ENCODE data around the gene SKIC8. TPM values are rescaled to one million over a fixed set of nuclear protein-coding genes. Genes with fewer than 3 reads are reported as not detected.

Gene SKIC8
- total and polyA plus RNA-seq, 3 experiments from 2014 or later, result 60.2 to 82.5 (median 62.9) TPM

GRCh38 chr15:78276064-78276943 lies 23.1 kb downstream of the SKIC8 start:
- DNase-seq, result no peak
- no peaks in the 10 kb centered on the region for H3K27me3 Mint-ChIP-seq
- H3K4me3 Mint-ChIP-seq, result no peak overlapping the region
- Histone ChIP-seq H3K27ac (ENCODE audit: low read depth, low read length) (peak overlapping the region; percentile 31), H3K4me1 (ENCODE audit: insufficient read depth, low read length) (no peaks in the 10 kb centered on the region), H3K4me3 (ENCODE audit: low read length) (no peak overlapping the region), H3K9me3 (ENCODE audit: low read length) (no peaks in the 10 kb centered on the region), H3K27me3 (ENCODE audit: insufficient read depth, low read length, poor library complexity, severe bottlenecking) (no peaks in the 10 kb centered on the region), H3K36me3 (ENCODE audit: insufficient read depth, low read length) (peaks cover 21% of the 10 kb centered on the region)
- H3K36me3 Mint-ChIP-seq, result peaks cover 0 to 85% (median 13%) of the 10 kb centered on the region in 3 donors
- POLR2A ChIA-PET, result no interaction called here
- peak overlapping the region in 1 of 8 donors; percentile 65 for H3K27ac Mint-ChIP-seq
- CTCF ChIA-PET, result no interaction called here
- H3K9me3 Mint-ChIP-seq, result no peaks in the 10 kb centered on the region
- H3K4me1 Mint-ChIP-seq, result peaks cover 0 to 2% (median 0%) of the 10 kb centered on the region in 3 donors

GRCh38 chr15:78274994-78275393 lies 24.4 kb downstream of the SKIC8 start:
- no peaks in the 10 kb centered on the region for H3K4me1 ChIP-seq (ENCODE audit: insufficient read depth, low read length)
- Mint-ChIP-seq H3K4me3 (no peak overlapping the region), H3K36me3 (peaks cover 0 to 83% (median 13%) of the 10 kb centered on the region in 3 donors), H3K27me3 (no peaks in the 10 kb centered on the region), H3K9me3 (no peaks in the 10 kb centered on the region), H3K4me1 (peaks cover 0 to 5% (median 0%) of the 10 kb centered on the region in 3 donors), H3K27ac (peak overlapping the region in 3 of 8 donors; percentile 15 to 82 (median 20))
- H3K27ac ChIP-seq (ENCODE audit: low read depth, low read length), result no peak overlapping the region
- no peak for DNase-seq
- POLR2A ChIA-PET, result interaction anchor here (1.8 kb wide), 1 partner anchor 10 kb away, joined by 8 read pairs; the partner anchor contains the start of gene DNAJA4
- no peaks in the 10 kb centered on the region for H3K9me3 ChIP-seq (ENCODE audit: low read length)
- CTCF ChIA-PET, result interaction anchor here (1.8 kb wide), 1 partner anchor 10 kb away, joined by 7 read pairs; the partner anchor contains the start of gene DNAJA4
- H3K36me3 ChIP-seq (ENCODE audit: insufficient read depth, low read length), result peaks cover 18% of the 10 kb centered on the region
- H3K4me3 ChIP-seq (ENCODE audit: low read length), result no peak overlapping the region
- no peaks in the 10 kb centered on the region for H3K27me3 ChIP-seq (ENCODE audit: insufficient read depth, low read length, poor library complexity, severe bottlenecking)

- Histone ChIP-seq H3K27me3 (ENCODE audit: insufficient read depth, low read length, poor library complexity, severe bottlenecking) (no peaks in the 10 kb centered on the region), H3K4me3 (ENCODE audit: low read length) (no peak overlapping the region), H3K4me1 (ENCODE audit: insufficient read depth, low read length) (no peaks in the 10 kb centered on the region), H3K9me3 (ENCODE audit: low read length) (no peaks in the 10 kb centered on the region), H3K27ac (ENCODE audit: low read depth, low read length) (no peak overlapping the region), H3K36me3 (ENCODE audit: insufficient read depth, low read length) (peaks cover 15% of the 10 kb centered on the region)
- ChIA-PET POLR2A (interaction anchor here (1.0 to 1.8 kb wide), 2 partner anchors 8 to 9 kb away, joined by 3 to 8 read pairs; partner anchors contain the start of gene DNAJA4), CTCF (no interaction called here)
- peaks cover 0 to 66% (median 6%) of the 10 kb centered on the region in 3 donors for H3K36me3 Mint-ChIP-seq
- no peaks in the 10 kb centered on the region for H3K9me3 Mint-ChIP-seq
- no peak for DNase-seq
- peak overlapping the region in 2 of 8 donors; percentile 50 to 58 for H3K27ac Mint-ChIP-seq
- H3K4me1 Mint-ChIP-seq, result peaks cover 3 to 14% (median 5%) of the 10 kb centered on the region in 3 donors
- no peaks in the 10 kb centered on the region for H3K27me3 Mint-ChIP-seq
- no peak overlapping the region for H3K4me3 Mint-ChIP-seq
Measured at GRCh38 chr15:78272776-78273175, 26.6 kb downstream of the SKIC8 start.

GRCh38 chr15:78272316-78272715 lies 27.1 kb downstream of the SKIC8 start:
- Histone ChIP-seq H3K27me3 (ENCODE audit: insufficient read depth, low read length, poor library complexity, severe bottlenecking) (no peaks in the 10 kb centered on the region), H3K4me1 (ENCODE audit: insufficient read depth, low read length) (no peaks in the 10 kb centered on the region), H3K9me3 (ENCODE audit: low read length) (no peaks in the 10 kb centered on the region), H3K36me3 (ENCODE audit: insufficient read depth, low read length) (peaks cover 15% of the 10 kb centered on the region), H3K4me3 (ENCODE audit: low read length) (no peak overlapping the region), H3K27ac (ENCODE audit: low read depth, low read length) (no peak overlapping the region)
- no peak overlapping the region for H3K27ac Mint-ChIP-seq
- H3K4me1 Mint-ChIP-seq, result peaks cover 5 to 17% (median 8%) of the 10 kb centered on the region in 3 donors
- ChIA-PET CTCF (no interaction called here), POLR2A (interaction anchor here (1.0 kb wide), 1 partner anchor 10 kb away, joined by 3 read pairs; no protein-coding TSS in a partner anchor)
- H3K9me3 Mint-ChIP-seq, result no peaks in the 10 kb centered on the region
- H3K4me3 Mint-ChIP-seq, result no peak overlapping the region
- H3K27me3 Mint-ChIP-seq, result no peaks in the 10 kb centered on the region
- no peak for DNase-seq
- peaks cover 0 to 62% (median 6%) of the 10 kb centered on the region in 3 donors for H3K36me3 Mint-ChIP-seq

GRCh38 chr15:78266806-78267205 lies 32.6 kb downstream of the SKIC8 start:
- Histone ChIP-seq H3K9me3 (ENCODE audit: low read length) (no peaks in the 10 kb centered on the region), H3K36me3 (ENCODE audit: insufficient read depth, low read length) (no peaks in the 10 kb centered on the region), H3K27ac (ENCODE audit: low read depth, low read length) (no peak overlapping the region), H3K4me3 (ENCODE audit: low read length) (no peak overlapping the region), H3K27me3 (ENCODE audit: insufficient read depth, low read length, poor library complexity, severe bottlenecking) (no peaks in the 10 kb centered on the region), H3K4me1 (ENCODE audit: insufficient read depth, low read length) (peaks cover 14% of the 10 kb centered on the region)
- H3K4me1 Mint-ChIP-seq, result peaks cover 18 to 41% (median 32%) of the 10 kb centered on the region in 3 donors
- H3K9me3 Mint-ChIP-seq, result no peaks in the 10 kb centered on the region
- peak overlapping the region in 1 of 7 donors; percentile 15 for H3K4me3 Mint-ChIP-seq
- peaks cover 0 to 19% (median 0%) of the 10 kb centered on the region in 3 donors for H3K36me3 Mint-ChIP-seq
- no peak for DNase-seq
- CTCF ChIA-PET, result interaction anchor here (1.5 to 2.8 kb wide), 2 partner anchors 13 to 15 kb away, joined by 3 to 12 read pairs; no protein-coding TSS in a partner anchor
- H3K27ac Mint-ChIP-seq, result peak overlapping the region in 2 of 8 donors; percentile 79 to 90
- POLR2A ChIA-PET, result interaction anchor here (1.2 kb wide), 1 partner anchor 11 kb away, joined by 3 read pairs; no protein-coding TSS in a partner anchor
- H3K27me3 Mint-ChIP-seq, result no peaks in the 10 kb centered on the region

- H3K4me3 Mint-ChIP-seq, result peak overlapping the region in 5 of 7 donors; percentile 12 to 95 (median 89)
- H3K4me3 ChIP-seq (ENCODE audit: low read length), result no peak overlapping the region
- H3K36me3 ChIP-seq (ENCODE audit: insufficient read depth, low read length), result no peaks in the 10 kb centered on the region
Measured at GRCh38 chr15:78266229-78266628, 33.2 kb downstream of the SKIC8 start.

GRCh38 chr15:78265752-78266224 lies 33.6 kb downstream of the SKIC8 start:
- ChIA-PET CTCF (interaction anchor here (0.7 to 2.8 kb wide), 11 partner anchors 8 to 307 kb away, joined by 3 to 12 read pairs (median 3); partner anchors contain the start of genes IREB2 and SKIC8), POLR2A (interaction anchor here (0.5 to 2.6 kb wide), 4 partner anchors 8 to 606 kb away, joined by 3 to 25 read pairs (median 6); partner anchors contain the start of gene SKIC8)
- no peak for DNase-seq
- no peaks in the 10 kb centered on the region for H3K9me3 ChIP-seq (ENCODE audit: low read length)
- Mint-ChIP-seq H3K27ac (peak overlapping the region; percentile 24 to 93 (median 88)), H3K36me3 (peaks cover 0 to 9% (median 0%) of the 10 kb centered on the region in 3 donors), H3K4me1 (peaks cover 18 to 41% (median 32%) of the 10 kb centered on the region in 3 donors), H3K27me3 (no peaks in the 10 kb centered on the region), H3K4me3 (peak overlapping the region; percentile 85 to 96 (median 89)), H3K9me3 (no peaks in the 10 kb centered on the region)
- H3K36me3 ChIP-seq (ENCODE audit: insufficient read depth, low read length), result no peaks in the 10 kb centered on the region
- no peak overlapping the region for H3K27ac ChIP-seq (ENCODE audit: low read depth, low read length)
- no peak overlapping the region for H3K4me3 ChIP-seq (ENCODE audit: low read length)
- no peaks in the 10 kb centered on the region for H3K27me3 ChIP-seq (ENCODE audit: insufficient read depth, low read length, poor library complexity, severe bottlenecking)
- peaks cover 14% of the 10 kb centered on the region for H3K4me1 ChIP-seq (ENCODE audit: insufficient read depth, low read length)

More at GRCh38 chr15:78266229-78266628, 33.2 kb downstream of the SKIC8 start:
- Mint-ChIP-seq H3K27me3 (no peaks in the 10 kb centered on the region), H3K27ac (peak overlapping the region in 4 of 8 donors; percentile 79 to 90 (median 89)), H3K36me3 (peaks cover 0 to 13% (median 0%) of the 10 kb centered on the region in 3 donors), H3K9me3 (no peaks in the 10 kb centered on the region), H3K4me1 (peaks cover 18 to 41% (median 32%) of the 10 kb centered on the region in 3 donors)
- peaks cover 14% of the 10 kb centered on the region for H3K4me1 ChIP-seq (ENCODE audit: insufficient read depth, low read length)
- no peak for DNase-seq
- CTCF ChIA-PET, result interaction anchor here (1.0 to 2.8 kb wide), 7 partner anchors 14 to 307 kb away, joined by 3 to 12 read pairs (median 3); partner anchors contain the start of gene SKIC8
- POLR2A ChIA-PET, result interaction anchor here (1.2 to 2.6 kb wide), 3 partner anchors 8 to 34 kb away, joined by 3 to 25 read pairs (median 8); partner anchors contain the start of gene SKIC8
- no peaks in the 10 kb centered on the region for H3K27me3 ChIP-seq (ENCODE audit: insufficient read depth, low read length, poor library complexity, severe bottlenecking)
- H3K9me3 ChIP-seq (ENCODE audit: low read length), result no peaks in the 10 kb centered on the region
- H3K27ac ChIP-seq (ENCODE audit: low read depth, low read length), result no peak overlapping the region

All from CD8-positive, alpha-beta memory T cell (primary cell).